ENCODE measurements around the gene RTP5. TPM values are rescaled to one million over a fixed set of nuclear protein-coding genes. Genes with fewer than 3 reads are reported as not detected.
A peak's percentile ranks its signal among the peaks of the same experiment; 100 is the strongest.
"Not testable (repeated sequence)": the region's sequence is repeated elsewhere in the genome, so short reads cannot be mapped to it uniquely, and the experiment has no call there.

The RTP5 gene
- polyA plus RNA-seq, 1 donor = 0.08 TPM

DNA sequence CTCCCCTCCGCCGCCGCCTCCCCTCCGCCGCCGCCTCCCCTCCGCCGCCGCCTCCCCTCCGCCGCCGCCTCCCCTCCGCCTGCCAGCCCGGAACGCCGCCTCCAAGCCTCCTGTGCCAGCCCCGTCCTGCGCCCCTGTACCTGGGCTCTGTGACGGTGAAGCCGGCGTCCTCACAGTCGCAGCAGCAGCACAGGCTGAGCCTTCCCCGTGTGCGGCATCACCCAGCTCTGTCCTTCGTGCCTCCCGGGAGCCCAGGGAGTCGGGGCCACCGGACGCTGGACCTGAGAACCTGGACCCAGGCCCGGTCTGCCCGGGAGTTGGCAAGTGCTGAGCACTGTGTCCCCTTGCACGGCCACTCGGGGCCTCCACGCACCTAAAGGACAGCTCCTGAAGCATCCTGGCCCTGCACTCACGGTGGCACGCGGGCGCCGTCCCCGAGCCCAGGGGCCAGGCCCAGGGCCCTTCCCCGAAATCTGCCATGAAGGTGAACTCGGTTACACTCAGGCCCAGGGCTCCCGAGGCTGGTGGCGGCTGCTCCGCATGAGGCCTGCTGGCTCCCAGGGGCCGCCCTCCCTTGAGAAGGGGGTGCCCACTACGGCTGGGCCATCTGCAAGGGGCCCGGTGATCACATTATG, 32.9 kb downstream of the RTP5 start:
- no peak for DNase-seq (ENCODE audit: low read depth)

DNA sequence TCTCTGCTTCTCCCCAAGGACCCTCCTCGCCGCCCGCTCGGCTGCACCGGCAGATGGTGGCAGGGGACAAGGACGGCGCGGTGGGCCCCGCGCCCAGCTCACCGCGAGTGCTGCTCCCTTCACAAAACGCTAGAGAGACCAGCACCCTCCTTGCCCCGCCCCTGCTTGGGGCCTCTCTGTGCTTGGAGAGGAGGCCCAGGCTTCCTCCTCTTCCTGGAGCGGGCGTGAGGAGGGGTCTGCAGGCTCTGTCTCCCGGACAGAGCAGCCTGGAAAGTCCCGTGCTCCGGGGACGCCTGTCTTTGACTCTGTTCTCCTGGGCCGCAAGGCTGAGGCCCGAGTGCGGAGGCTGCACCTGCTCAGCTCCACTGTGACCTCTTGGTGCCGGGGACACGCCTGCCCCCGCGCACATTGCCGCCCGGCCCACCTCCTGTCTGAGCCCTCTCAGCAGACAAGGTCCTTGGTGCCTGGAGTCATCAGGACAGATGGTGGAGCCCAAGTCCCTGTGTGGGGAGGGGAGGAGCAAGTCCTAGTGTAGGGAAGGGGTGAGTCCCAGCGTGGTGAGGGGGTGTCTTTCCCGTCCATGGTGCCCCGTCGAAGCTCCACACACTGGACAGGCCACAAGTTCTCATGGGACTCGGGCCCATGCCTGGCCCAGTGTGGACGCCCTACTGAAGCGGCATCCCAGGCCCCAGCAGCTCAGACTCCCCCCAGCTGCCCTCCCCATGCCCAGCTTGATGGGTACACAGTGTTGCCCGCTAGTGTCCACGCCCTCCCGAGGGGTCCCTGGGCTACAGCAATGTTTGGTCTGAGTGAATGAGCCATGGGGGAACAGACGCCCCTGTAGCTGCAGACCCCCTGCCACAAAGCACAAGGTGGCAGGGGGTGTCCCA, 33.8 kb downstream of the RTP5 start:
- DNase-seq (ENCODE audit: low read depth) = no peak

DNA sequence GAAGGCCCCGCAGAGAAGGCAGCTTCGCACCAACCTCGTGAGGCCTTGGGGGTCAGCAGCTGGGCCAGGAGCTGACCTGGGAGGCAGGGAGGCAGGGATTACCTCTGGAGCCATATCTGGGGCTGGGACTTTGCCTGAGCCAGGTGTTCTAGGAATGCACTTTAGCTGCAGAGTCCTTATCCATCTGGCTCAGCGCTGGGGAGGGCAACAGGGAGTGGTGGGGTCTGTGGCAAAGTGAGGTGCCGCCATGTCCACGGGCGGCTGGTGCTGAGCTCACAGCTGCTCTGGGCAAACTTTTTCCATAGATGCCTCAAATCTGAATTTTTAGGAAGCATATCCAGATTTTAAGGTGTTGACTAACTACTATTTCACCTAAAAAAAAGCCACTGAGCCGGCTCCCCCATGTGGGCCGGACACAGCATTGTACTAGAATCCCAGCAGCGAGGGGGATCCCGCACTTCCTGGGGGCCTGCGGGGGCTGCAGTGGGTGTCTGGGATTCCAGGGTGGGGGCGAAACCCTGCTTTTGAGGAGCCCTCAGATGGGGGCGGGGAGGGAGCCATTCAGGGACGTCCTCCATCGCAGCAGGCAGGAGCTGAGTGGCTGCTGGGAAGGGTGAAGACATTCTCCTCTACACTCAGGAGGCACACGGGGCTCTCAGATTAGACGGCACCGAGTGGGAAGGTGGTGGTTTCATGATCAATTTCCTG, 34.6 kb downstream of the RTP5 start:
- DNase-seq (ENCODE audit: low read depth) = no peak

DNA sequence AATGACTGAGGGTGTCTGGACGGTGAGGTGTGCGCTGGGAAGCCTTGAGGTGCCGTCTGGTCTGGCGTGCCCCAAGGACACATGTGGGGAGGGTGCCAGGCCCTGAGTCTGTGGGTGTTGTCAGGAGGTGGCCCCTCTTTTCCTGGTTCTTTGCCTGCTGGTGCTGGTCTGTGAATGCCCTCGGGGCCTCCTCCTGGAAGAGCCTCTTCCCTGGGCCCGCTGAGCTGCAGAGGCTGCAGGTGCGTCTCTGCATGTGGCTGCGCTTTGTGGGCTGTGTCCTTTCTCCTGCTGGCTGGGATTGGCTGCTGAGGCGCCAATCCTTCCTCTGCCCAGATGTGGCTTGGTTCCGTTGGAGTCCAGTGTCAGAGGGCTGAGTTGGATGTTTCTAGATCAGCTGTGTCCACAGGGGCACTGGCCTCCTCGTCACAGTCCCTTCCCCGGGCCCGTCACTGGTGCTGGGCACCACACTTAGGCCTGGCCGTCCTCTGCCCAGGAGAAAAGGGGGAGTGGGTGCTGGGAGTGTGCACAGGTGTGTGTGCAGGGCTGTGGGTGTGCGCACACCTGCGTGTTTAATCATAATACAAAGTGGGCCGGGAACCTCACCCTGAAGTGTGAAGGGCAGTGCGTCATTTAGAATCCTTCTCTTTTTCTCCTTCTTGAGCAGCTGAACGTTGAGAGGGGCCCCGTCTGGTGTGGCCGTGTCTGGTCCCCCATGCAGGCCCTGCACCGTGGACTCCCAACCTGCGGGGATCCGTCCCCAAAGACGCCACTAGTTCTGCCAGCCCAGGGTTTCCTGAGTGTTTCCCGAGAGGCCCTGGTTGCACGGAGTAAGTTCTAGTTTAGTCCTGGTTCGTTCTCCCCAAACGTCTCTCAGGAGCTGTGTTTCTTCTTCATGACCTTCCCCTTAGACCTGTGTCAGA, 35.5 kb downstream of the RTP5 start:
- no peak for DNase-seq (ENCODE audit: low read depth)

DNA sequence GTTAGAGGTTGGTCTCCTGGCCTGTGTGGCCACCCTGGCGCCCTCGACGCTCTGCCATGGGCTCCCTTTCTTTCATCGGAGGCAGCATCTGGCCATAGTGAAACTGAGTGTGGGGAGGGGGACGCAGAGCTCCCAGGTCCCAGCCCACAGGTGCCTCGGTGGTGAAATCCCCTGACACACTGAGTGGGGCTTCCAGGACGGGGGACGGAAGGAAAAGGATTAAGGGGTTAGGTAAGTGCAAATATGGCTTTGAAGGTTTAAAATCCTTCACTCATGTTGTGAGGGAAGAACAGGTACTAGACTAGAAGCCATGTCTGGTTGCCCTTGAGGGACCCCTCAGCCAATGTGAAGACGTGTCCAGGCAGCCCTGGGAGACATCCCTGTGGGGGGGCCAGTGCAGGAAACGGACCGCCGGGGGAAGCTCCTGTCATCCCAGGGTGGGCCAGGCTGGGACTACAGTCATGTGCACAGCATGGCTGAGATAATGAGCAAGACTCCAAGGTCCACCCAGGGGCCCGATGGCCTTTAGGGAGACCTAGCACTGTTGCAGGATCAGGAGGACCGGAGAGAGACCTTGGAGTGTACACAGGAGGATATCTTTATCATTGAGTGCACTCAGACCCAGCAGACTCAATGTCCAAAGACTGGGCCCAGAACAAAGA, 36.3 kb downstream of the RTP5 start:
- no peak for DNase-seq (ENCODE audit: low read depth)

DNA sequence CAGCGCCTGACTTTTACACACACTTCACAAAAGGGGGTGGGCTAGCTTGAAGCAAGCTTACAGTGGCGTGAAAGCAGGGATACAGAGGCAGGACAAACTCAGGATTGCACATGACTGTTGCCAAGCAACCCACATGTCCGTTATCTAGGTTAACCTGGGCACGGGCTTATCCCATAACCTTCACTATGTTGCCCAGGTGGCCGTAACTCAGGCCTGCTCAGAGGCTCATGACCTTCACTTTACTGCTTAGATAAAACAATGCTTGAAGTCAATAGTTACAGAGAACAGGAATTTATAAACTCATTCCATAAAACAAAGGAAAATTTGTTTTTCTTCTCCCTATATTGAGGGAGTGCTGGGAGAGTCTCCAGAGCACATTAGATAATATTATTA, 36.8 kb downstream of the RTP5 start:
- DNase-seq (ENCODE audit: low read depth) = not testable (repeated sequence)

DNA sequence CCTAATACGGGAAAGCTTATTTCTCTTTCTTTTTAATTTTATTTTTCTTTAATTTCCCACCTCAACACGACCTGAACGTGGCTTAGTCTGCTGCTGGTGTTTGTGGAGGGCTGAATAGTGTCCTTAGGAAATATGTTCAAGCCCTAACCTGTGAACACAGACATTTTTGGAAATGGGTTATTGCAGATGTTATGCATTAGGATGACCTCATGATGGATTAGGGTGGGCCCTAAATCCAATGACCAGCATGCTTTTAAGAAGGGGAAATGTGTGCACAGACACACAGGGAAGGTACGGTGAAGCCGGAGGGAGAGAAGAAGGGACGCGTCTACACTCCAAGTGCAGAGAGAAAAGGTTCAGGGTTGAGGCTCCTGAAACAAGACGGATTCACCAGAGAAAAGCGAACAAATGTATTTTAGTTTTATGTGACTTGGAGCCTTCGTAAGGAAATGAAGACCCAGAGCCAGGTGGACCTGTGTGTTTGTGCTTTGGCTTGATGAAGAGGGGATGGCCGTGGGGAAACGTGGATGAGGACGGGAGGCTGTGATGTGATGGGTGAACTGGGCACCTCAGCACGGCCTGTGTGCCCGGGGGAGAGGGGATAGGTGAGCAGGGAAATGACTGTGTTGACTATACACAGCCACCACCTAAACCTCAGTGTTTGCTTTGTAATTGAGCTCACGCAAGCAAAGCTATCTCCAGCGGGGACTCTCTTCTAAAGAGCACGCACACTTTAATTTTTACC, 37.5 kb downstream of the RTP5 start:
- peak; percentile 28 for DNase-seq (ENCODE audit: low read depth)

DNA sequence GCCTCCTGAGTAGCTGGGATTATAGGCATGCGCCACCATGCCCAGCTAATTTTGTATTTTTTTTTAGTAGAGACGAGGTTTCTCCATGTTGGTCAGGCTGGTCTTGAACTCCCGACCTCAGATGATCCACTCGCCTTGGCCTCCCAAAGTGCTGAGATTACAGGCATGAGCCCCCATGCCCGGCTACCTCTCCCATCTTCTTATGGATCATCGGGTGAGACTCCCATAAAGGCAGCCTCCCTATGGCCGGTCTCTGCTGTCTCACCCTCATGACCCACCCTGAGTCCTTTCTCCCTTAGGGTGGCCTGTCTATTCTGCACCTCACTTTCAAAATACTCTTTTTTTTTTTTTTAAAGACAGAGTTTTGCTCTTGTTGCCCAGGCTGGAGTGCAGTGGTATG, 38.3 kb downstream of the RTP5 start:
- not testable (repeated sequence) for DNase-seq (ENCODE audit: low read depth)

DNA sequence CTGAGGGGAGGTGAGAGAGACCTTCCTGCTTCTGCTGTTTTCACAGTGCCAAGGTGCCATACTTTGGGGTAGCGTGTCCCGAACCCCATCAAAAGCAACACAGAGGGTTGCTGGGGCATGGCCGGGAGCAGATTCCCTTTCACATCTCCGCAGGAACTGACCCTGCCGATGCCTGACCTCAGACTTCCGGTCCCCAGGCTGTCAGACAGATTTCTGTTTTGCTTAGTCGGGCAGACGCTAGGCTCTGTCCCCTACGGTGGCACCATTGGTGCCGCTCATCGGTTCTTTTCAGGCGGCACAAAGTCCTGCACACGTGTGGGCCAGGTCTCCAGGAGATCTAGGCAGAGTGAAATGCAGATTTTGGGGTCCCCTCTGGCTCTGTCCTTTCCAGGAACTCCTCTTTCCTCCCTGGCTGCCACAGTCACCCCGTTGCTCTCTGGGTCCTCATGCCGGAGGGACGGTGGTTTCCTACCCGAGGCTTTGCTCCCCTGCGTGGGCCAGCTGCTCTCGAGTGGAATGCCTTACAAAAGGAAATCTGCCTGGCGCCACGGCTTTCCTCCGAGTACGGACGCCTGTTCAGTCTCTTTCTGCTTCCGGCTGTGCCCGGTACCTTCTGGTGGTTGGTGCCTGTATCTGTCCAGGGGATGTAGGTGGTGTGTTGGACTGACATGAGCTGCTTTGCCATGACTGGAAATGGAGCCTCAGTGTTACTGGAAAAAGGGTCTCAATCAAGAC, 39.3 kb downstream of the RTP5 start:
- DNase-seq (ENCODE audit: low read depth) = no peak

DNA sequence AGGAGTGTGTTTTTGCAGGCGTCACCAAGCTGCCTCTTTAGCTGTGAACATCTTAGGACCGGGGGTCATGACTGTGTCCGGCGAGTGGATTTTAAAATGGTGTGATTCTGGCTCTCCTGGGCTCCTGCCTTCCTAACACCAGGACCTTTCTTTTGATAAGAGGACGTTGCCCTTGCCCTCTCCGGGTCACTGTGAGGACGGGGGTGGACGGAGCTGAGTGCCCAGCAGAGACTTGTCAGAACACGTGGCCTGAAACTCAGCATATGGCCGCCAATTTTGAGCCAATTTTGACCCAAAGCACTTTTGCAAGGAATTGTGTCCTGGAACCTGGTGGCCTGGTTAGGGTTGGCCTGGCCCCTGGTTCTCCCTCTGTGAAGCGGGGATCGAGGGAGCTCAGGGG, 40.2 kb downstream of the RTP5 start:
- no peak for DNase-seq (ENCODE audit: low read depth)

DNA sequence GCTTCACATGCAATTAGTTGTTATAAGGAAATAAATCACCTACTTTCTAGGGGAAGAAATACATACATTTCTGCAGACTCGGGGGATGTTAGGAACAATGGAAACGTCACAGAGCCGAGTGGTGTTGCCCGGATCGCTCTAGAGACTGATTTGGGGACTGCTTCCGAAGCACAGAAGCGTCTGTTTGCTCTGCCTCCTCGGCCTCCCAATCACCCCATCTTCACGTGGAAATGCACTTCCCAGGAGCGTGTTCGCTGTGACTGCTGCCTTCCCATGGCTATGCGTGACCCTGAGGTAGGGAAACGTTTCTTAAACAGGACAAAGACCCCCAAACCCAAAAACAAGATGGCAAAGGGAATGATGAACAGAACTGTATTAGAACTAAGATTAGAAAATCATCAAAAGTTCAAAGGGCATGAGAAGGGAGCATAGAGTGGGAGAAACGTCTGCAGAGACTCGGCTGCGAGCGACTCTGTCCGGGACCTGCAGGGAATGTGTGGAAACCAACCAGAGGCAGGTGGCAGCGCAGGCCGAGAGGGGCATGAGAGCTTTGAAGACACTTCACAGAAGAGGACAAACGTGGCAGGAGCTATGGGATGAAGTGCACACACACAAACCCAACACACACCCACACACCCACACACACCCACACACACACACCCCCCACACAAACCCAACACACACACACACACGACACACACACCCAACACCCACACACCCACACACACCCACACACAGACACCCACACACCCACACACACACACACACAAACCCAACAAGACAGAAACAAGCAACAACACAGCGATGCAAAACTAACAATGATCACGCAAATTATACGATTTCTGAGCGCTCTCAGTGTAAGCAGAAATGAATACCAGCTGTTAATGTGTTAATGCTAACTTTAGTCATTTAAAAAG, 41.3 kb downstream of the RTP5 start:
- DNase-seq (ENCODE audit: low read depth) = no peak

DNA sequence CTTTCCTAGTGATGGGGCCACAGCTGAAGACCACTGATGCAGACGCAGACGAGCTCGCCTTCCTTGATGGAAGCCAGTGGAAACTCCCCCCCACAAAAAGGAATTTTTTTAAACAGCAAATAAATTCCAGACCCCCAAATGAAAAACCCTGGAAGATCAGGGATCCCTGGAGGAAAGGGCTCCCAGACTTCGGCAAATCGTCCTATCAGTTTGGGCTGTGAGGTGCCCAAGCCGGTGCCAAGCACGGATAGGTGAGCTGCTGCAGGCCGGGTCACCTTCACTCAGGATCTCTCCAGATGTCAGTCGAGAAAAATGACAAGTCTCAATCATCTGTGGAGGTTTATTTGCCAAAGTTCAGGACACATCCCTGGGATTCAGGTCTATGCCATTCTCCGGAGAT, 42.0 kb downstream of the RTP5 start:
- DNase-seq (ENCODE audit: low read depth) = no peak

DNA sequence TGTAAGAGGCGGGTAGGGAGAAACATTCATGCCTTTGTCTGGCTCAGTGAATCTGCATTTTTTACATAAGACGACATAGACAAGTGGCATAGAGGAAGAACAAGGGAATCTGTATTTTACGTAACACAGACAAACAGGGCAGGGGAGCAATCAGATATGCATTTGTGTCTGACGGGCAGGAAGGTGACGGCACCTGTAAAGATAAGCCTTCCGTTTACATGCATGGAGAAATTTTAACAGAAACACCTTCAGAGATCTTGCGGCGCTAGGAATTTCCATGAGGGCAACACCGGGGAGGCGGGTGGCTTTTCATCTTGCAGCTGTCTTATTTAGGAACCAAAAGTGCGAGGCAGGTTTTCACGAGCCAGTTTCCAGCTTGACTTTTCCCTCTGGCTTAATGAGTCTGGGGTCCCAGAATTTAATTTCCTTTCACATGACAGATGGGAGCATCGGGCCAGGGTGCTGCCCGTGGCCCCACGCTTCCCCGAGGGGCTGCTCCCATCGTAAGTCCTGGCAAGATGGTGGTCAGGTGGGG, 42.6 kb downstream of the RTP5 start:
- DNase-seq (ENCODE audit: low read depth) = no peak

DNA sequence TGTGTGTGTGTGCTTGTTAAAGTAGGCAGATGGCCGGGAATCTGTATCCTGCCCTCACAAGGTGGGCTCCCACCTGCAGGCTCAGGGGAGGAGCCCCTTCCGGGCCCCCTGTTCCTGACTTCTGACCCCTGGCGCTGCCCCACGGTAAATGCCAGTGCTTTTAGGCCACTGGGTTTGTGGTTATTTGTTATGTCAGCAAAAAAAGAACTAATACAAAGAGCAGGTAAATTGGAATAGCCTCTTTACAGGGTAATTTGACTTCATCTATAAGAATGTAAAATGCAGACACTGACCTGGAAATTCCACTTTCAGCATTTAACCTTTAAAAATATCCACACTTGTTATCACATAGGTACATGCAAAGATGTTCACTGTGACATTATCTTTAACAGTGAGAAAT, 44.2 kb downstream of the RTP5 start:
- DNase-seq (ENCODE audit: low read depth) = no peak

DNA sequence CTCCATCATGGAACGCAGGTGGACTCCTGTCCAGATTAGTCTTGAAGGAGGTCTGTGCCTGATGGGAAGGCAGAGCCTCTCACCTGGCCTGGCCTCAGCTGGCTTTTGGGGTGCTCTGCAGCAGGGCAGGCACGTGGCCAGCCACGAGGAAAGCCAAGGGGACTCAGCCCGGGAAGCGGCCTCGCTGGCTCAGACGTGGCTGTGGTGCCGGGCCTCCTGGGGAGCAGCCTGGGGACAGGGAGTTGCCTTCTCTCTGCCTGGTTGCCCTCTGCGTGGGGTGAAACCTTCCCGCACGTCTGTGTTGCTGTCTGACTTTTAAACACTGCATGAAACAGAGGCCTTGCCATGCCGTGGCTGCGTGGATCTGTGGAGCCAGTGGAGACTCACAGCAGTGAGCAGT, 45.0 kb downstream of the RTP5 start:
- DNase-seq (ENCODE audit: low read depth) = no peak

DNA sequence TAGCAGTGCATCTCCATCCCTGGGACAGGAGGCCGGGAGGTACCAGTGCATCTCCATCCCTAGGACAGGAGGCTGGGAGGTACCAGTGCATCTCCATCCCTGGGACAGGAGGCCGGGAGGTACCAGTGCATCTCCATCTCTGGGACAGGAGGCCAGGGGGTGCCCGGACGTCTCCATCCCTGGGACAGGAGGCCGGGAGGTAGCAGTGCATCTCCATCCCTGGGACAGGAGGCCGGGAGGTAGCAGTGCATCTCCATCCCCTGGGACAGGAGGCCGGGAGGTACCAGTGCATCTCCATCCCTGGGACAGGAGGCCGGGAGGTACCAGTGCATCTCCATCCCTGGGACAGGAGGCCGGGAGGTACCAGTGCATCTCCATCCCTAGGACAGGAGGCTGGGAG, 52.1 kb downstream of the RTP5 start:
- not testable (repeated sequence) for DNase-seq (ENCODE audit: low read depth)

DNA sequence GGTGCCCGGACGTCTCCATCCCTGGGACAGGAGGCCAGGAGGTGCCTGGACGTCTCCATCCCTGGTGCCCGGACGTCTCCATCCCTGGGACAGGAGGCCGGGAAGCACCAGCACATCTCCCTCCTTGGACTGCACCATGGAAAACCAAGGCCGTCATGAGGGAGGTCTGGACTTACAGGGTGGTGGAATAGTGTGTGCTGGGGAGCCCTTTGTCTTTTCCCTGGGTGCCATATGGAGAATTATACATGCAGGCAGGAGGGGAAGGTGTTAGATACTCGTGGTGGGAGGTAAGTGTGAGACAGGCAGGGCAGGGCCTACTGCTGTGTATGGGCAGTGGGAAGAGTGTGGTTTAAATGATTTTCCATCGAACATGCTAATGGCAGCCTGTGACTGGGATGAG, 52.9 kb downstream of the RTP5 start:
- DNase-seq (ENCODE audit: low read depth) = no peak
